Dendritic cell treated with granulocyte-macrophage colony-stimulating factor and Interleukin-4, amounts not matched to agents 40 ng/mL and 50 ng/mL, for 4 days (primary cell): ENCODE data around the gene LRRC39.

Experiments
- H3K27ac Mint-ChIP-seq: one replicate; pipeline ENCODE4 v1.8.0; 2022; ENCODE audit warnings: mild to moderate bottlenecking, mixed read lengths
- H3K27me3 Mint-ChIP-seq: one replicate; pipeline ENCODE4 v1.8.0; 2022; ENCODE audit warnings: mild to moderate bottlenecking, mixed read lengths
- H3K36me3 Mint-ChIP-seq: one replicate; pipeline ENCODE4 v1.8.0; 2022; ENCODE audit warnings: low read depth, mixed read lengths
- H3K4me1 Mint-ChIP-seq: one replicate; pipeline ENCODE4 v1.8.0; 2022; ENCODE audit warnings: low read depth, mixed read lengths
- H3K4me3 Mint-ChIP-seq: one replicate; pipeline ENCODE4 v1.8.0; 2022; ENCODE audit warnings: mild to moderate bottlenecking, moderate library complexity, mixed read lengths
- H3K9me3 Mint-ChIP-seq: one replicate; pipeline ENCODE4 v1.8.0; 2022; ENCODE audit warnings: mixed read lengths
- intact Hi-C: fragments of 100-400 bp; cut with micrococcal nuclease; formaldehyde crosslinking; loops from one replicate; pipeline ENCODE4 v1.15.0; 2022

LRRC39 gene

GRCh38 chr1:100184536-100184935 is 6.5 kb upstream of the LRRC39 start:
- Mint-ChIP-seq H3K4me3 (no peak overlapping the region), H3K4me1 (no peaks in the 10 kb centered on the region), H3K27ac (no peak overlapping the region), H3K27me3 (no peaks in the 10 kb centered on the region), H3K36me3 (no peaks in the 10 kb centered on the region), H3K9me3 (no peaks in the 10 kb centered on the region)
- intact Hi-C loops = no loop called here

- no peaks in the 10 kb centered on the region for H3K9me3 Mint-ChIP-seq
- no peak overlapping the region for H3K4me3 Mint-ChIP-seq
- no peaks in the 10 kb centered on the region for H3K4me1 Mint-ChIP-seq
- intact Hi-C loops = no loop called here
- no peaks in the 10 kb centered on the region for H3K27me3 Mint-ChIP-seq
- H3K36me3 Mint-ChIP-seq = no peaks in the 10 kb centered on the region
- H3K27ac Mint-ChIP-seq = no peak overlapping the region
These were observed 5.3 kb upstream of the LRRC39 start for GRCh38 chr1:100183370-100183769.

- no peak overlapping the region for H3K27ac Mint-ChIP-seq
- H3K36me3 Mint-ChIP-seq = no peaks in the 10 kb centered on the region
- H3K4me3 Mint-ChIP-seq = no peak overlapping the region
- intact Hi-C loops = no loop called here
- H3K9me3 Mint-ChIP-seq = no peaks in the 10 kb centered on the region
- H3K27me3 Mint-ChIP-seq = no peaks in the 10 kb centered on the region
- H3K4me1 Mint-ChIP-seq = no peaks in the 10 kb centered on the region
These were observed 588 bp downstream of the LRRC39 start for GRCh38 chr1:100177295-100178041.

- Mint-ChIP-seq H3K27me3 (no peaks in the 10 kb centered on the region), H3K4me3 (no peak overlapping the region), H3K4me1 (no peaks in the 10 kb centered on the region), H3K9me3 (no peaks in the 10 kb centered on the region), H3K27ac (no peak overlapping the region), H3K36me3 (no peaks in the 10 kb centered on the region)
- intact Hi-C loops = no loop called here
These were observed 10.0 kb downstream of the LRRC39 start for GRCh38 chr1:100168051-100168450.

GRCh38 chr1:100164702-100165101 is 13.4 kb downstream of the LRRC39 start:
- no peak overlapping the region for H3K4me3 Mint-ChIP-seq
- intact Hi-C loops = no loop called here
- H3K27me3 Mint-ChIP-seq = no peaks in the 10 kb centered on the region
- no peaks in the 10 kb centered on the region for H3K36me3 Mint-ChIP-seq
- H3K4me1 Mint-ChIP-seq = no peaks in the 10 kb centered on the region
- no peaks in the 10 kb centered on the region for H3K9me3 Mint-ChIP-seq
- H3K27ac Mint-ChIP-seq = no peak overlapping the region

GRCh38 chr1:100164216-100164615 is 13.8 kb downstream of the LRRC39 start:
- Mint-ChIP-seq H3K9me3 (no peaks in the 10 kb centered on the region), H3K27ac (no peak overlapping the region), H3K36me3 (no peaks in the 10 kb centered on the region), H3K4me3 (no peak overlapping the region), H3K4me1 (no peaks in the 10 kb centered on the region), H3K27me3 (no peaks in the 10 kb centered on the region)
- intact Hi-C loops = no loop called here

GRCh38 chr1:100162881-100163280 is 15.2 kb downstream of the LRRC39 start:
- H3K9me3 Mint-ChIP-seq = no peaks in the 10 kb centered on the region
- no peaks in the 10 kb centered on the region for H3K4me1 Mint-ChIP-seq
- H3K27me3 Mint-ChIP-seq = no peaks in the 10 kb centered on the region
- H3K27ac Mint-ChIP-seq = no peak overlapping the region
- H3K36me3 Mint-ChIP-seq = no peaks in the 10 kb centered on the region
- no peak overlapping the region for H3K4me3 Mint-ChIP-seq
- intact Hi-C loops = no loop called here

- intact Hi-C loops = loop anchor here (5.0 kb wide), 1 partner anchor 35 kb away; no protein-coding TSS in a partner anchor
- H3K27me3 Mint-ChIP-seq = no peaks in the 10 kb centered on the region
- H3K9me3 Mint-ChIP-seq = no peaks in the 10 kb centered on the region
- no peak overlapping the region for H3K27ac Mint-ChIP-seq
- H3K4me3 Mint-ChIP-seq = no peak overlapping the region
- peaks cover 24% of the 10 kb centered on the region for H3K36me3 Mint-ChIP-seq
- H3K4me1 Mint-ChIP-seq = peaks cover 18% of the 10 kb centered on the region
These were observed 25.8 kb downstream of the LRRC39 start for GRCh38 chr1:100152271-100152670.

- Mint-ChIP-seq H3K27me3 (no peaks in the 10 kb centered on the region), H3K4me3 (no peak overlapping the region), H3K9me3 (no peaks in the 10 kb centered on the region), H3K4me1 (peaks cover 18% of the 10 kb centered on the region), H3K36me3 (peaks cover 26% of the 10 kb centered on the region), H3K27ac (no peak overlapping the region)
- intact Hi-C loops = loop anchor here (5.0 kb wide), 1 partner anchor 36 kb away; no protein-coding TSS in a partner anchor
These were observed 26.4 kb downstream of the LRRC39 start for GRCh38 chr1:100151679-100152078.

- H3K4me3 Mint-ChIP-seq = no peak overlapping the region
- peaks cover 18% of the 10 kb centered on the region for H3K4me1 Mint-ChIP-seq
- no peaks in the 10 kb centered on the region for H3K9me3 Mint-ChIP-seq
- H3K27me3 Mint-ChIP-seq = no peaks in the 10 kb centered on the region
- H3K36me3 Mint-ChIP-seq = peaks cover 61% of the 10 kb centered on the region
- intact Hi-C loops = loop anchor here (10.0 kb wide), 1 partner anchor 343 kb away; no protein-coding TSS in a partner anchor
- H3K27ac Mint-ChIP-seq = no peak overlapping the region
These were observed 30.2 kb downstream of the LRRC39 start for GRCh38 chr1:100147875-100148274.

GRCh38 chr1:100146958-100147357 is 31.1 kb downstream of the LRRC39 start:
- no peaks in the 10 kb centered on the region for H3K27me3 Mint-ChIP-seq
- H3K9me3 Mint-ChIP-seq = no peaks in the 10 kb centered on the region
- H3K27ac Mint-ChIP-seq = no peak overlapping the region
- H3K4me1 Mint-ChIP-seq = peaks cover 9% of the 10 kb centered on the region
- peaks cover 70% of the 10 kb centered on the region for H3K36me3 Mint-ChIP-seq
- no peak overlapping the region for H3K4me3 Mint-ChIP-seq
- intact Hi-C loops = loop anchor here (10.0 kb wide), 1 partner anchor 342 kb away; no protein-coding TSS in a partner anchor

GRCh38 chr1:100145116-100145515 is 32.9 kb downstream of the LRRC39 start:
- H3K4me3 Mint-ChIP-seq = no peak overlapping the region
- peaks cover 82% of the 10 kb centered on the region for H3K36me3 Mint-ChIP-seq
- no peaks in the 10 kb centered on the region for H3K27me3 Mint-ChIP-seq
- intact Hi-C loops = loop anchor here (10.0 kb wide), 1 partner anchor 340 kb away; no protein-coding TSS in a partner anchor
- H3K9me3 Mint-ChIP-seq = no peaks in the 10 kb centered on the region
- no peaks in the 10 kb centered on the region for H3K4me1 Mint-ChIP-seq
- no peak overlapping the region for H3K27ac Mint-ChIP-seq

- H3K9me3 Mint-ChIP-seq = no peaks in the 10 kb centered on the region
- H3K4me3 Mint-ChIP-seq = no peak overlapping the region
- H3K4me1 Mint-ChIP-seq = no peaks in the 10 kb centered on the region
- intact Hi-C loops = loop anchor here (10.0 kb wide), 1 partner anchor 338 kb away; no protein-coding TSS in a partner anchor
- H3K27me3 Mint-ChIP-seq = no peaks in the 10 kb centered on the region
- H3K27ac Mint-ChIP-seq = no peak overlapping the region
- H3K36me3 Mint-ChIP-seq = peaks cover 91% of the 10 kb centered on the region
These were observed 35.7 kb downstream of the LRRC39 start for GRCh38 chr1:100142343-100142742.

- H3K4me3 Mint-ChIP-seq = no peak overlapping the region
These were observed 36.9 kb downstream of the LRRC39 start for GRCh38 chr1:100141192-100141591.

More at GRCh38 chr1:100141192-100141591, 36.9 kb downstream of the LRRC39 start:
- no peaks in the 10 kb centered on the region for H3K9me3 Mint-ChIP-seq
- no peaks in the 10 kb centered on the region for H3K4me1 Mint-ChIP-seq
- no peak overlapping the region for H3K27ac Mint-ChIP-seq
- intact Hi-C loops = loop anchor here (10.0 kb wide), 1 partner anchor 336 kb away; no protein-coding TSS in a partner anchor
- peaks cover 94% of the 10 kb centered on the region for H3K36me3 Mint-ChIP-seq
- no peaks in the 10 kb centered on the region for H3K27me3 Mint-ChIP-seq
